Neural progenitor cell (in vitro differentiated cells): ENCODE data around the gene KCTD19. TPM values are rescaled to one million over a fixed set of nuclear protein-coding genes. Genes with fewer than 3 reads are reported as not detected.

Source experiments
- DNase-seq: peaks from one replicate; pipeline ENCODE4 v3.0.0-alpha.2; 2016; ENCODE audit warnings: low spot score
- H2AFZ ChIP-seq: fragments of 200-600 bp; sonication (generic); replicated peaks from 2 replicates; pipeline ENCODE4 v1.6.1; 2016; ENCODE audit warnings: antibody characterized with exemption
- H3F3A ChIP-seq: fragments of 200-600 bp; sonication (generic); 2 replicates; pipeline ENCODE4 v1.6.1; 2016; ENCODE audit warnings: antibody characterized with exemption, low read depth
- H3K27ac ChIP-seq: fragments of 200-600 bp; sonication (generic); 2 replicates; pipeline ENCODE4 v1.5.1; 2016; ENCODE audit warnings: mild to moderate bottlenecking
- H3K27me3 ChIP-seq: fragments of 200-600 bp; sonication (generic); 2 replicates; pipeline ENCODE4 v1.6.1; 2016; ENCODE audit warnings: mild to moderate bottlenecking, moderate library complexity
- H3K36me3 ChIP-seq: fragments of 200-600 bp; sonication (generic); 2 replicates; pipeline ENCODE4 v1.5.1; 2016
- H3K4me1 ChIP-seq: fragments of 200-600 bp; sonication (generic); 2 replicates; pipeline ENCODE4 v1.6.1; 2016; ENCODE audit warnings: mixed run types
- H3K4me2 ChIP-seq: fragments of 200-600 bp; sonication (generic); 2 replicates; pipeline ENCODE4 v1.6.1; 2016
- H3K4me3 ChIP-seq: fragments of 200-600 bp; sonication (generic); 2 replicates; pipeline ENCODE4 v1.5.1; 2016
- H3K79me2 ChIP-seq: fragments of 200-600 bp; sonication (generic); 2 replicates; pipeline ENCODE4 v1.6.1; 2016; ENCODE audit warnings: low read depth
- H3K9ac ChIP-seq: fragments of 200-600 bp; sonication (generic); 2 replicates; pipeline ENCODE4 v1.6.1; 2016
- H3K9me3 ChIP-seq: fragments of 200-600 bp; sonication (generic); 2 replicates; pipeline ENCODE4 v1.5.1; 2016; ENCODE audit warnings: low read depth
- H4K20me1 ChIP-seq: fragments of 200-600 bp; sonication (generic); 2 replicates; pipeline ENCODE4 v1.6.1; 2016; ENCODE audit warnings: low read depth
- H3K27ac Mint-ChIP-seq: 3 replicates; pipeline ENCODE4 v1.8.0; 2021; ENCODE audit warnings: mixed read lengths
- H3K27me3 Mint-ChIP-seq: 2 replicates; pipeline ENCODE4 v1.8.0; 2022; ENCODE audit warnings: low read depth, mild to moderate bottlenecking, inconsistent platforms, moderate library complexity, mixed read lengths; ENCODE audit not compliant: insufficient read depth
- H3K36me3 Mint-ChIP-seq: 3 replicates; pipeline ENCODE4 v1.8.0; 2021; ENCODE audit warnings: mixed read lengths
- H3K4me1 Mint-ChIP-seq: 3 replicates; pipeline ENCODE4 v1.8.0; 2021; ENCODE audit warnings: mixed read lengths
- H3K4me3 Mint-ChIP-seq: 3 replicates; pipeline ENCODE4 v1.8.0; 2021; ENCODE audit warnings: mild to moderate bottlenecking, moderate library complexity, mixed read lengths
- H3K9me3 Mint-ChIP-seq: 3 replicates; pipeline ENCODE4 v1.8.0; 2020; ENCODE audit warnings: mixed read lengths
- CTCF ChIP-seq: fragments of 200-600 bp; sonication (generic); IDR thresholded peaks from 2 replicates; pipeline ENCODE4 v1.5.1; 2017; ENCODE audit warnings: antibody characterized with exemption, mild to moderate bottlenecking
- EZH2 ChIP-seq: fragments of 200-600 bp; sonication (generic); IDR thresholded peaks from 2 replicates; pipeline ENCODE4 v1.6.1; 2017; ENCODE audit warnings: antibody characterized with exemption, mild to moderate bottlenecking, moderate library complexity
- EZH2phosphoT487 ChIP-seq: fragments of 200-600 bp; sonication (generic); IDR thresholded peaks from 2 replicates; pipeline ENCODE4 v1.6.1; 2017; ENCODE audit warnings: antibody characterized with exemption
- total RNA-seq: library from RNA; depleted of rRNA; stranded (reverse); fragments of >200 nt; gene quantifications from 2 replicates; pipeline ENCODE4 v1.2.3, GENCODE V29; 2015; ENCODE audit warnings: low replicate concordance

KCTD19 gene
- total RNA-seq, 1 donor from 2014 or later = 1.1 TPM

DNA sequence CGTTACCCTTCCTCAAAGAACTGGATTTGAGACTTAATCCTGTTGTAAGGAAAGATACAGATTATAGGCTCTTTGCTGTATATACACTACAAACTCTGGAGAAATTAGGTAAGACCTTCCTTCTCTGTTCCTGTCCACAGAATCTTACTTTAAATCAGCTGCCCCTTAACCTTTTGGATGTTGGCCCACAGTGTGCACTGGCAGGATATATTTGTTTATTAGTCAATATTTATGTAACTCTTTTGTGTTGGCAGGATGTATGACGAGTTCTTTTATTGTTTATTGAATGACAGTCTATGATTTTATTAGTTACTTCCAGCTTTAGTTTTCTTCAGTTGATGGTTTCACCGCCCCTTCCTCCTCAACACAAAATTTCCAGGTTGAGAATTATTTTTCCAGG lies 19.8 kb upstream of the KCTD19 start:
- Mint-ChIP-seq H3K4me3 (no peak overlapping the region), H3K4me1 (peaks cover 2% of the 10 kb centered on the region), H3K27me3 (peaks cover 3% of the 10 kb centered on the region), H3K36me3 (no peaks in the 10 kb centered on the region), H3K9me3 (no peaks in the 10 kb centered on the region), H3K27ac (no peak overlapping the region)
- Histone ChIP-seq H4K20me1 (no peaks in the 10 kb centered on the region), H3K4me3 (no peak overlapping the region), H2AFZ (no peak overlapping the region), H3K79me2 (no peaks in the 10 kb centered on the region), H3K4me1 (no peaks in the 10 kb centered on the region), H3K9ac (no peak overlapping the region), H3K4me2 (no peak overlapping the region), H3F3A (no peaks in the 10 kb centered on the region), H3K27me3 (peaks cover 9% of the 10 kb centered on the region), H3K9me3 (no peaks in the 10 kb centered on the region), H3K36me3 (no peaks in the 10 kb centered on the region), H3K27ac (no peak overlapping the region)
- no peak for TF ChIP-seq EZH2phosphoT487
- no peak for DNase-seq

DNA sequence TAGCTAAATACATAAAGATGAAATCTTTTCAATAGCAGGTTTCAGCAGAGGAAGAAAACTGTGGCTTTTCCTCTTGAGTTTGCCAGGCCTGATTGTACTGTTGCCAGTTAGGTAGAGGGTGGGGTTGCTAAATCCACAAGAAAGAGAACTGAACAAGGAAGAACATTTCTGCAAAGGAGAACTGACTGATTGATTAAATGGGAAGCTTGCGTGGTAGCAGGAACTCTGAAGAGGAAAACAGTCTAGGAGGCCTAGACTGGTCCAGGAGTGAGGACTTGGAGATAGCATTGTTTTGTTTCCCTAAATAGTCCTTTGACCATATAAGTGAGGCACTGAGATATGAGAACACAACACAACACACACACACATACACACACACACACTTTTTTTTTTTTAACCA lies 18.9 kb upstream of the KCTD19 start:
- Mint-ChIP-seq H3K27me3 (peaks cover 3% of the 10 kb centered on the region), H3K36me3 (no peaks in the 10 kb centered on the region), H3K4me1 (peaks cover 2% of the 10 kb centered on the region), H3K27ac (no peak overlapping the region), H3K4me3 (no peak overlapping the region), H3K9me3 (no peaks in the 10 kb centered on the region)
- Histone ChIP-seq H3K27ac (no peak overlapping the region), H3F3A (peaks cover under 1% of the 10 kb centered on the region), H3K4me3 (no peak overlapping the region), H3K4me2 (no peak overlapping the region), H4K20me1 (no peaks in the 10 kb centered on the region), H3K36me3 (no peaks in the 10 kb centered on the region), H3K9me3 (no peaks in the 10 kb centered on the region), H3K9ac (no peak overlapping the region), H2AFZ (no peak overlapping the region), H3K27me3 (peaks cover 9% of the 10 kb centered on the region), H3K79me2 (no peaks in the 10 kb centered on the region), H3K4me1 (no peaks in the 10 kb centered on the region)
- no peak for TF ChIP-seq EZH2phosphoT487
- no peak for TF ChIP-seq CTCF
- TF ChIP-seq EZH2 = no peak
- no peak for DNase-seq

GRCh38 chr16:67342616-67343015 lies 16.1 kb upstream of the KCTD19 start:
- TF ChIP-seq EZH2phosphoT487 = no peak
- no peaks in the 10 kb centered on the region for H3K9me3 ChIP-seq
- Mint-ChIP-seq H3K27me3 (peaks cover 3% of the 10 kb centered on the region), H3K4me1 (peaks cover 2% of the 10 kb centered on the region), H3K36me3 (no peaks in the 10 kb centered on the region), H3K4me3 (no peak overlapping the region), H3K27ac (no peak overlapping the region), H3K9me3 (no peaks in the 10 kb centered on the region)
- no peak overlapping the region for H3K4me3 ChIP-seq
- H3K4me1 ChIP-seq = no peaks in the 10 kb centered on the region
- DNase-seq = no peak
- H3K36me3 ChIP-seq = no peaks in the 10 kb centered on the region
- H4K20me1 ChIP-seq = no peaks in the 10 kb centered on the region
- no peak overlapping the region for H3K9ac ChIP-seq
- H2AFZ ChIP-seq = no peak overlapping the region
- no peak overlapping the region for H3K27ac ChIP-seq
- no peak overlapping the region for H3K4me2 ChIP-seq
- no peaks in the 10 kb centered on the region for H3K79me2 ChIP-seq
- peaks cover 3% of the 10 kb centered on the region for H3F3A ChIP-seq
- peaks cover 3% of the 10 kb centered on the region for H3K27me3 ChIP-seq

- TF ChIP-seq CTCF = no peak
- TF ChIP-seq EZH2 = no peak
- TF ChIP-seq EZH2phosphoT487 = no peak
- no peaks in the 10 kb centered on the region for H3K36me3 ChIP-seq
- no peak overlapping the region for H3K27ac Mint-ChIP-seq
Observed at GRCh38 chr16:67341250-67341649, 14.7 kb upstream of the KCTD19 start.

More at GRCh38 chr16:67341250-67341649, 14.7 kb upstream of the KCTD19 start:
- Histone ChIP-seq H3K27me3 (no peaks in the 10 kb centered on the region), H3K4me2 (no peak overlapping the region), H4K20me1 (no peaks in the 10 kb centered on the region), H3K4me3 (no peak overlapping the region), H3K79me2 (no peaks in the 10 kb centered on the region), H3K9me3 (no peaks in the 10 kb centered on the region), H3K9ac (no peak overlapping the region), H3K27ac (no peak overlapping the region), H2AFZ (no peak overlapping the region), H3F3A (peaks cover 3% of the 10 kb centered on the region), H3K4me1 (no peaks in the 10 kb centered on the region)
- H3K4me1 Mint-ChIP-seq = no peaks in the 10 kb centered on the region
- H3K27me3 Mint-ChIP-seq = peaks cover 3% of the 10 kb centered on the region
- H3K9me3 Mint-ChIP-seq = no peaks in the 10 kb centered on the region
- DNase-seq = no peak
- no peaks in the 10 kb centered on the region for H3K36me3 Mint-ChIP-seq
- H3K4me3 Mint-ChIP-seq = no peak overlapping the region
